NCI-H510A (cell line): ENCODE measurements around the gene UGT1A9.

Experiments used
- DNase-seq: peaks from one replicate; lab custom pipeline; 2025; lab: John Stamatoyannopoulos, UW

UGT1A9 gene

GRCh38 chr2:233758849-233759248 is 87.2 kb downstream of the UGT1A9 start:
- DNase-seq = no peak

- no peak for DNase-seq
Measured at GRCh38 chr2:233760043-233760442, 88.3 kb downstream of the UGT1A9 start, which contains the start of gene UGT1A1. Gene UGT1A1 (plus strand): TSS chr2:233760270. CDS start chr2:233760288, 18 bp downstream.

- no peak for DNase-seq
Measured at GRCh38 chr2:233761040-233761769, 89.5 kb downstream of the UGT1A9 start.

GRCh38 chr2:233764264-233764663 is 92.6 kb downstream of the UGT1A9 start:
- no peak for DNase-seq

GRCh38 chr2:233764761-233765160 is 93.1 kb downstream of the UGT1A9 start:
- no peak for DNase-seq

- no peak for DNase-seq
Measured at GRCh38 chr2:233766416-233766815, 94.7 kb downstream of the UGT1A9 start.

- DNase-seq = no peak
Measured at GRCh38 chr2:233768076-233768475, 96.4 kb downstream of the UGT1A9 start.

GRCh38 chr2:233769260-233769659 is 97.6 kb downstream of the UGT1A9 start:
- DNase-seq = no peak

GRCh38 chr2:233772153-233772552 is 100.5 kb downstream of the UGT1A9 start:
- no peak for DNase-seq

- no peak for DNase-seq
Measured at GRCh38 chr2:233772583-233772982, 100.9 kb downstream of the UGT1A9 start.

GRCh38 chr2:233773854-233774253 is 102.2 kb downstream of the UGT1A9 start:
- DNase-seq = no peak

GRCh38 chr2:233775414-233775813 is 103.7 kb downstream of the UGT1A9 start:
- no peak for DNase-seq

GRCh38 chr2:233778030-233778429 is 106.3 kb downstream of the UGT1A9 start, which contains the start of gene MROH2A:
Gene MROH2A (plus strand): TSS chr2:233778330. CDS start chr2:233779359, 1,029 bp downstream.
- DNase-seq = no peak

GRCh38 chr2:233779722-233780121 is 108.0 kb downstream of the UGT1A9 start:
- DNase-seq = no peak

- no peak for DNase-seq
Measured at GRCh38 chr2:233780771-233781170, 109.1 kb downstream of the UGT1A9 start.

- no peak for DNase-seq
Measured at GRCh38 chr2:233789554-233789953, 117.9 kb downstream of the UGT1A9 start.

GRCh38 chr2:233791151-233791882 is 119.6 kb downstream of the UGT1A9 start:
- DNase-seq = no peak

GRCh38 chr2:233791883-233792329 is 120.2 kb downstream of the UGT1A9 start:
- DNase-seq = no peak

GRCh38 chr2:233792720-233793119 is 121.0 kb downstream of the UGT1A9 start:
- DNase-seq = no peak

- DNase-seq = no peak
Measured at GRCh38 chr2:233793465-233794127, 121.9 kb downstream of the UGT1A9 start.

GRCh38 chr2:233794128-233794658 is 122.5 kb downstream of the UGT1A9 start:
- DNase-seq = no peak

- no peak for DNase-seq
Measured at GRCh38 chr2:233795735-233796171, 124.1 kb downstream of the UGT1A9 start.
